ENCODE results near the gene LAMC2.
"Not testable (repeated sequence)": the region's sequence is repeated elsewhere in the genome, so short reads cannot be mapped to it uniquely, and the experiment has no call there.

LAMC2 gene

GRCh38 chr1:183263886-183264602 lies 78.0 kb downstream of the LAMC2 start:
- no peak for DNase-seq (ENCODE audit: low spot score)

DNA sequence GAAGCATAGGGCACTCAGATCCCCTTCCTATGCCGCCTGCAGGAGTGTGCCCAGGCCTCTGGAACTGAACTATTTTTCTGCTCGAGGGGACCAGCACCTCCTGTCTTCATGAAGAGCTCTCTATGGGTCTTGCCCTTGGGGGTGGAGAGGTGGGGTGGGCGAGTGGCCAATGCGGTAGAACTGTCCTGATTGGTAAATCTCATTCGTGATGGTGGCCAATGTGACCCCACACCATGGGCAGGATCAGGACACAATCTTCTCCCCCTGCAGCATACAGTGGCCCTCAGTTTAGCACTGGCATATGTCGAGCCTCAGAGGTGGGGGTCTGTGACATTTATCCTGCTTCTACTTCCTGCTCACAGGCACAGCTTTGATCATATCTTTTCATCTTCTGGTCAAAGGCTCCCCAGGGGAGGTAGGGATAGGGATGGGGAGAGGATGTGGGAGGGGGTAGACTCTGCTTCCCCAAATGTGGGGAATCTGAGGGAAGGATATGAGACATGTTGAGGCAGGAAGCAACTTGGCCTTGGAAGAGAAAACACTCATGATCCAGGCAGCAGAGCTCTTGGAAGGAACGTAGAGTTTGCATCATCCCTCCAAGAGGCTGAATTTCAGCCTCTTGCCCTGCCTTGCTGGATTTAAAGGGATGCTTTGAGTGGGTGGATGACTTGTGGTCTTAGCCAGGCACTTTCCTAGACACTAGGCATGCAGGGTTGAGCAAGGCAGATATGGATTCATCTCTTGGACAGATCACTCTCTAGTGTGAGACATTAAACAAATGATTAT lies 81.8 kb downstream of the LAMC2 start:
- no peak for DNase-seq (ENCODE audit: low spot score)

DNA sequence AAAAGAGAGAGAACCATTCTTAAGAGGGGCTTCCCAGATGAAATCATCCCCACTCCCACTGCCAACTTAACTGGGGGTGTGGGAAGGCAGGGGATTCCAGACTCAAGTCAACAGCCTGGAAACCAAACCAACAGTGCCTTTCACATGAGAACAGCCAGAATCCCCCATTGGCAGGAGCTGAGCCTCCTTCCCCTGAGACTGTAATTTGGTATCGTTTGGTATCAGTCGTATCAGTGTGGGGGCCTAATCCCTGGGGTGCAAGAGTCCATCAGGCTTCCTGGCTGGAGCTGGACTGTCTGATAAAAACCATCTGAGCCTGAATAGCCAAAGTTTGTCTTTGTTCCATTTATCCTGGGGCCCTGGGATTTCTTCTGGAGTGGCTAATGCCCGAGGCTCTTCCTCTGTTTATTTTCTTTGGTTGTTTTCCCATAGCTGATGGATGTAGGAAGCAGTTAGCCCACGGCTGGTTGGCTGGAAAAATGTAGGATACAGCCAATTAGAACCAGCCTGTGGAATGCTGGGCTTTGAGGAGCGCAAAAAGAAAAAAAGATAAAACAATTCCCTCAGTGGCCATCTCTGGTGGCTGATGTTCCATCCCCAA lies 84.6 kb downstream of the LAMC2 start:
- no peak for DNase-seq (ENCODE audit: low spot score)

DNA sequence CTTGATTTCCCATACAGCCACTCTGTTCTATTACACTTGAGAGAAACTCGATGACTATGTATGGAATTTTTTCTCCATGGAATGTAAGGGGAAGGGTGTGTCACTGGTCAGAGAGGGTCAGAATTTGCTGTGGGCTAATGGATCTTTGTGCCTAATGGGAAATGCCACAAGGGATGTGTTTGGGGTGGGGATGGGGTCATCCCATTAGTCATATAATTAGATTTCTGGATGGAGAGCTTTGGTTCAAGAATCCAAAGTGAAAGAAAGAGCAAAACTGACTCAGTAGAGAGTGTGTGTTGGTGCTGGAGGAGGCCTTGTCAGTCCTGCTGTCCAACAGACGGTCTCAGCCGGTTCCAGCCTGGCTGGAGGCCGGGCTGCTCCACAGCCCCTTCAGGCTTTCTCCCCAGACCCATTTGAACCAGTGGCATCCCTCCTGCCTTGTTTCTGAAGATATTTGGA lies 86.4 kb downstream of the LAMC2 start:
- DNase-seq (ENCODE audit: low spot score), result no peak

DNA sequence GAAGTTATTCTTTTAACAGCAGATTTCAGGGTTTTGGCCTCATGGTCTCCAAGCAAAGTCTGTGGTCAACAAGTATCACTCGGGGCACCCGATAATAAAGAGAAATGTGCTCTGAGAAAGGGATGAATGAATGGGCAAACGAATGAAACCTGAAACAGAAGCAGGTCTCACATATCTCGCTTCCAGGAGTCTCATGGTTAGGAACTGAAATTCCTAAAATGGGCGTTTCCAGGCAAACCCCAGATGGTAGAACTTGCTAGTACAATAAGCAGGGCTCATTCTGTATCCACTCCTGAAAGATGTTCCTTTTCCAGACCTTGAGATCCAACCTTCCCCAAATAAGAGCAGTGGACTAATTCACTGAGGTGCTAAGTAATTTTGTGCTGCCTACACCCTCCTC lies 87.2 kb downstream of the LAMC2 start:
- no peak for DNase-seq (ENCODE audit: low spot score)

DNA sequence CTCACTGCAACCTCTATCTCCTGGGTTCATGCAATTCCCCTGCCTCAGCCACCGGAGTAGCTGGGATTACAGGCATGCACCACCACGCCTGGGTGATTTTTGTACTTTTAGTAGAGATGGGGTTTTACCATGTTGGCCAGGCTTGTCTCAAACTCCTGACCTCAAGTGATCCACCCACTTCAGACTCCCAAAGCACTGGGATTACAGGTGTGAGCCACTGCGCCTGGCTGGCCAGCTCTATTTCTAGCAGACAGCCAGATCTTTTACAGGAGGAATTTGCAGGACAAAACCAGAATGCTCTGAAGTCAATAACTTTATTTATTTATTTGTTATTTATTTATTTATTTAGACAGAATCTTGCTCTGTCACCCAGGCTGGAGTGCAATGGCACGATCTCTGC lies 87.9 kb downstream of the LAMC2 start:
- not testable (repeated sequence) for DNase-seq (ENCODE audit: low spot score)

DNA sequence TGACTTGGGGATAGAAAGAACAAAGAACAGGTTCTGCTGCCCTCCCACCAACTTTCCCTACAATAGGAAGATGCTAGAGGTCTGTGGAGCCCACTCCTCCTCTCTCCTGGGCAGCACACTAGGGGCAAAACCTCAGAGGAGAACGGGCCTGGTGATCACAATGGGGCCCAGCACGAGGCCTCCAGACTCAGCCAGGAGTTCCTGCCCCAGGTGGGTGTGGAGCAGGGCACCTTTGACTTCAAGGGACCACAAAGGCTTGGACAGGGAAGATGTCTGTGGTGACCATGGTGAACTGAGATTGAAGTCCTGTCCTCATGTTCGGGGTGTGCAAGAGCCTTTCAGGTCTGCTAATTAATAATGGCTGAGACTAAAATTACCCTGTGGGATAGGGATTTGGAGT lies 88.8 kb downstream of the LAMC2 start:
- DNase-seq (ENCODE audit: low spot score), result no peak

- no peak for DNase-seq (ENCODE audit: low spot score)
Observed at GRCh38 chr1:183275322-183275721, 89.3 kb downstream of the LAMC2 start.

DNA sequence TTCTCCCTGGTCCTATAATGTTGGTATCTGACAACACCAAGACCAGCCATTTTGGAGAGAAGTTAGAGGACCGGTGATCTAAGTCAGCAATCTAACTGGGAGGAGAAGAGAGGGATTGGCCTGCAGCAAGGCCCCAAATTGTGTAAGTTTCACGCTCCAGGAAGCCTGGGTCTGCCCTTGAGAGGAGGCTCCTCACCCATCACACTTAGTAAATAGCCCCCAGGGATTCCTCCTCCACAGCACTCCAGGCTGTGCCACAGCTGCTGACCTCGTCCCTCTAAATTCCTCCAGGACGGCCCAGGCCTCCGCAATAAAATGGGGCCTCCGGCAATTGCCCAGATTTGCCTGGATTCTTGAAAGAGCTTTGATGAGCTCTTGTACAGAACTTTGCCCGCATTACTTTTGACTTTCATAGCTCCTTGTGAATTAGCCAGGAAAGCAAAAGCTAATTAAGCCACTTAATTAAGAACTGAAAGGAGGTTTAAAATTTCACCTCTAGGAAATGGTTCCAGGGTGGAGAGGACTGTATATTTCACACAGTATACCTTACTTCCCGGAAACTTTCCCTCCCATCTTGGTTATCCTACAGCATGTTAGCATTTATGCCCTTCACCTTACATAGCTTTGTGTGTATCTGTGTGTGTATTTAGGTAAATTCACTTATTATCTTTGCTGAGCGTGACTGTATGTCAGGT lies 90.5 kb downstream of the LAMC2 start:
- no peak for DNase-seq (ENCODE audit: low spot score)

DNA sequence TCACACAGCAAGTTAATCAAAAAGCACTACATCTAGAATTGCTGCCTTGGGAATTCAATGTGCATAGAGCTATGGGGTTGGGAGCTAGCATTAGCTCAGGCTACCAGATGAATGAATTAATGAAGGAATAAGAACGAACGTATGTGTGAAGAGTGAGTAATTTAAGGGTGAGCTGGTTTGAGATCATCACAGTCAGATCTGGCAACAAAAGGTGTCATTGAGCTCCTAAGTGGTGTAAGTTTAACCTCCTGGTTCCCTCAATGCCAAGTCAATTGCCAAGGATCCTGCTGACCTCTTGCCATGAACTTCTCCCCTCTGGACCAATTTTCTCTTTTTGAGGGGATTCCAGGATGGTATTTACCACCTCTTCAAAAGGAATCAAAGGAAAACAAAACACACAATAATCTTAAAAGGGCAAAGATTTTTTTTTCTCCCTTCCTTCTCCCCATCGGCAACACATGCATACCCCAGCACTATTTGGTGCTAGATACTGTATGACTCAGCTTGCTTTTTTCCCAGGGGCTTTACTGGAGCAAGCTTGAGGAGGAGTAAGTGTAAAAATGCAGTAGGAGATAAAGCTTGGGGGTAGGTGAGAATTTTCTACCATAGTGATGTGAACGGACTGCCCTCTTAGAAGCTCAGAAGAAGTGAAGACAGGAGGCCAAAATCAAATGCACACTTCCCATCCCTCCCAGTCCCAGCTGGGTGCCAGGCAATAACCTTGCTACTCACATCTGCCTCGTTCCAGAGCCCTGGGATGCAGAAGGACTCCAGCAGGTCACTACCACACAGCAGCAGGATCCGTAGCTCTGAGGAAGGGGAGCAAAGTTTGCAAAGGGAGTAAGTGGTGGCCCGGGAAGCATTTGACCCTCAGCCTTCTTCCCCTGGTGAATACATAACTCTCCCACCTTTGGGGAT lies 92.0 kb downstream of the LAMC2 start:
- DNase-seq (ENCODE audit: low spot score), result no peak

DNA sequence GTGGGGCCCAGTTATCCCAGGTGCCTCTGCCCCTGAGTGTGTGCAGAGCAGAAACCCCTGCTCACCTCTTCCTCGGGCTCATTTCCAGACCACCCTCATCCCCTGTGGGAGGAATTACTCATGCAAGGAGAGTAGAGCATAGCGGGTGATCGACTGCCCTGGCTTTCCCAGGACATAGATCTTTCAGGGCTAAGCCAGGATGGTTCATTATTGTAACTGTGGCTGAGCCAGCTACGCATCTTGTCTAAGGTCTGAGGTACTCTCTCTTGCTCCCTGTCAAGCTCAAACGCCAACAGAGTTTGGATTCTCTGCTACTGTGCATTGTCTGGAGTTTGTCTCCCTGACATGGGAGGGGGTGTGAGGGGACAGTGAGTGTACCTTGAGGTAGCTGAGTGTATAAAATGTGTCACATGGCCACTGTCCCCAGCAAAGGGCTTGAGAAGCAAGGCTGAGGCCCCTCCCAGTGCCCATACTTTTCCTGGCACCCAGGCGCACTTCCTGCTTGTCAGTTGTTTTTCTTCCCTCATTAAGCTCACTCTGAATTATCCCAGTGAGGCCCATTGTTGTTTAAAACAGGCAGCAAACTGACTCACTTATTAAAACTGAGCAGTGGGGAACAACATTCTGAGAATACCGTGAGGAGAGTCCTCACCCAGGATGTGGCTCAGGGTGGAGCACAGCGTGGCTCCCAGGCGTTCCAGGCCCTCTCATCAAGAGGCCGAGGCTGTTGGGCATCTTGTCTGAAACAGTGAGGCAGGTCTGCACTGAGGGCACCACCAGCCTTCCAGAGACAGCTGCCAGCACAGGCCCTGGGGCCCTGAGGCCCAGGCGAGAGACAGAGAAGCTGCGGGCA lies 92.9 kb downstream of the LAMC2 start:
- no peak for DNase-seq (ENCODE audit: low spot score)

- no peak for DNase-seq (ENCODE audit: low spot score)
Observed at GRCh38 chr1:183279835-183280234, 93.8 kb downstream of the LAMC2 start.

- DNase-seq (ENCODE audit: low spot score), result no peak
Observed at GRCh38 chr1:183281039-183281438, 95.0 kb downstream of the LAMC2 start.

DNA sequence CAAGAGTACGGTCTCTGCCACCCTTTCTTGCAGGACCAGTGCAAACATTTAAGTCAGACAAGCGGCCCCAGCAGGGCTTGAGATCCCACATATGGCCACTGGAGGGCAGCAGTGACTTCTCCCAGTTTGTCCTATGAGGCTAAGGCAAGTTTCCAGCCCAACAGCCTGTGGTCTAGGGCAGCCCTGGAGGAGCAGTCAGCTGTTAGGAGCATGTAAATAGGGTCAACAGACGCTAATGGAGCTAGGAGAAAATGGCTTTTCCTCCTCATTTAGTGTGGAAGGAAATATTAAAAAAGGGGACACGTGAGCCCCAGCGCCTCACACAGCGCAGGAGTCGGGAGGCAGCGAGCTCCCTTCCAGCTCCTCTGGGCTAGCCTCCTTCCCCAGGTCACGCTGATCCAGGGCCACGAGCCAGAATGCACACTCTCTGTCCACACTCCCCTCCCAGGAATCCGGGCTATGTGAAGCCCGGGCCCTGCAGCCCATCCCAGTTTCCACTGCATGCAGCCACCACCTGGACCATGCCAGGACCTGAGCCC lies 95.6 kb downstream of the LAMC2 start:
- DNase-seq (ENCODE audit: low spot score), result peak; percentile 91

GRCh38 chr1:183282101-183282855 lies 96.2 kb downstream of the LAMC2 start:
- DNase-seq (ENCODE audit: low spot score), result no peak

DNA sequence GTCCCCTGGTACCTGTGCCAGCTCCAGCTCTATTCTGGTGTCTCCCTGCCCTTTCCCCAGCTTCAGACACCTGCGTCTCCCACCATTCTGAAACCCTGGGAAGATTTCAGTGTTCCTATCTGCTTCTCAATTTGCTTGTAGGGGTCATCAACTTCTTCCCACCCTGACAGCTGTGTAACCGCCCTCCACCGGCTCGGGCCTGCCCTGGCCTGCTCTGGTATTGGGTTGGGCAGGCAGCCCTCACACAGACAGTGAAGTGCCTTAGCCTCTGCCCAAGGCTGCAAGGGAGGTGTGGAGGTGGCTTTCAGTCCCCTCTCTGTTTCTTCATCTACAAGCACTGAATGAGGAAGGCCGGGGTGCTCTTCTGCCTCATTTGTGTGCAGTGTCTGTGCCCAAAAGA lies 97.2 kb downstream of the LAMC2 start:
- no peak for DNase-seq (ENCODE audit: low spot score)

GRCh38 chr1:183284086-183284485 lies 98.0 kb downstream of the LAMC2 start:
- DNase-seq (ENCODE audit: low spot score), result no peak

GRCh38 chr1:183285256-183285655 lies 99.2 kb downstream of the LAMC2 start:
- DNase-seq (ENCODE audit: low spot score), result no peak

DNA sequence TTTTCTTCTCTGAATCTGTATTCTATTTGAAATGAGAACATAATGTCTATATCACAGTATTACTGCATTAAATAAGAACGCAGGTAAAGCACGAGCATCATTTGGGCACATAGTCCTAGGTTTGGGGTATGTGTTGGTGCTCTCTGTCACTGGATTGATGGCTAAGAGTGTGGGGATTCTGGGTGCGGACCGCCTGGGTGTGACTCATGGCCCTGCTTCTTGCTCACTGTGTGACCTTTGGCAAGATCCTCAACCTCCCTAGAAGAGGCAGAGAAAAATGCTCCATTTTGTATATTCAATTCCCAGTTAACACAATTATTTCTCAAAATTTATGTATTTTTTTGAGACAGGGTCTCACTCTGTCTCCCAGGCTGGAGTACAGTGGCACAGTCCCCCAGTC lies 99.7 kb downstream of the LAMC2 start:
- no peak for DNase-seq (ENCODE audit: low spot score)
